Endothelial cell of umbilical vein (primary cell): ENCODE data around the gene DBX1. TPM values are rescaled to one million over a fixed set of nuclear protein-coding genes. Genes with fewer than 3 reads are reported as not detected.

Source experiments
- BruUV-seq: library from RNA; stranded (reverse); fragments of 400-500 nt; replicated peaks from 2 replicates; lab custom pipeline; 2021; lab: Mats Ljungman, UMichigan
- CTCF ChIA-PET: fragments of 300-600, 350-600 bp; sonication (Branson Sonifier 250); formaldehyde crosslinking; loops from one replicate; lab custom pipeline; 2021; ENCODE audit warnings: antibody characterized with exemption, inconsistent platforms; lab: Charles Lee
- POLR2A ChIA-PET: fragments of 300-600, 350-600 bp; sonication (Branson Sonifier 250); formaldehyde crosslinking; loops from one replicate; lab custom pipeline; 2021; ENCODE audit warnings: antibody characterized with exemption, inconsistent platforms; lab: Charles Lee
- DNase-seq: peaks from one replicate; pipeline ENCODE4 v3.0.0-alpha.2; 2011; ENCODE audit warnings: low read depth, low spot score
- FAIRE-seq: peaks from 2 replicates; lab custom pipeline; 2011; peaks lifted over from hg19 to GRCh38; lab: Jason Lieb, UNC
- H2AFZ ChIP-seq: 2 replicates; pipeline ENCODE4 v1.6.0; 2012; ENCODE audit warnings: low read depth, low read length, control low read depth, inconsistent platforms
- H3K27ac ChIP-seq: 2 replicates; pipeline ENCODE4 v1.5.1; 2011; ENCODE audit warnings: low read depth, mild to moderate bottlenecking, control low read depth, low read length, moderate library complexity; ENCODE audit not compliant: insufficient read depth
- H3K27me3 ChIP-seq, 2 experiments: 2 replicates each; pipeline versions ENCODE4 v1.6.0 to v1.6.1; 2011; ENCODE audit warnings: low read length in 2 of 2, mixed read lengths in 1 of 2; ENCODE audit not compliant: control insufficient read depth in 2 of 2, insufficient read depth in 2 of 2
- H3K36me3 ChIP-seq, 2 experiments: 2 replicates in 1 of 2; 3 replicates in 1 of 2; pipeline ENCODE4 v1.5.1; 2011; ENCODE audit warnings: low read length in 2 of 2, mild to moderate bottlenecking in 1 of 2, moderate library complexity in 1 of 2; ENCODE audit not compliant: control insufficient read depth in 2 of 2, insufficient read depth in 2 of 2; ENCODE audit errors: extremely low read depth in 1 of 2
- H3K4me1 ChIP-seq: 3 replicates; pipeline ENCODE4 v1.5.1; 2011; ENCODE audit warnings: mild to moderate bottlenecking, low read length; ENCODE audit not compliant: control insufficient read depth, insufficient read depth; ENCODE audit errors: extremely low read depth
- H3K4me2 ChIP-seq: 2 replicates; pipeline ENCODE4 v1.6.1; 2011; ENCODE audit warnings: low read length, control low read depth, mixed read lengths; ENCODE audit not compliant: insufficient read depth
- H3K4me3 ChIP-seq, 3 experiments: fragments of 200-600 bp in 1 of 3; sonication (generic), shearing (Covaris generic) in 1 of 3; replicated peaks in 1 of 3; 2 replicates each; pipeline ENCODE4 v1.5.1; 2011 to 2016; ENCODE audit warnings: control low read depth in 3 of 3, low read length in 3 of 3, mild to moderate bottlenecking in 2 of 3, inconsistent platforms in 1 of 3, low read depth in 1 of 3, moderate library complexity in 1 of 3; ENCODE audit not compliant: insufficient read depth in 1 of 3
- H3K79me2 ChIP-seq: 2 replicates; pipeline ENCODE4 v1.6.0; 2012; ENCODE audit warnings: low read length, inconsistent platforms; ENCODE audit not compliant: control insufficient read depth, insufficient read depth
- H3K9ac ChIP-seq: replicated peaks from 2 replicates; pipeline ENCODE3; 2011; ENCODE audit warnings: low read length, control low read depth; ENCODE audit not compliant: insufficient read depth; ENCODE audit errors: extremely low read depth
- H3K9me1 ChIP-seq: replicated peaks from 3 replicates; pipeline ENCODE4 v1.6.0; 2011; ENCODE audit warnings: mild to moderate bottlenecking, low read length; ENCODE audit not compliant: control insufficient read depth, insufficient read depth; ENCODE audit errors: extremely low read depth
- H3K9me3 ChIP-seq: replicated peaks from 2 replicates; pipeline ENCODE4 v1.5.1; 2012; ENCODE audit warnings: low read length, inconsistent platforms; ENCODE audit not compliant: control insufficient read depth, insufficient read depth
- H4K20me1 ChIP-seq: replicated peaks from 2 replicates; pipeline ENCODE3; 2011; ENCODE audit warnings: mild to moderate bottlenecking, low read length; ENCODE audit not compliant: control insufficient read depth, insufficient read depth; ENCODE audit errors: extremely low read depth
- EZH2 ChIP-seq: IDR thresholded peaks from 2 replicates; pipeline ENCODE4 v1.6.1; 2012; ENCODE audit warnings: borderline replicate concordance, low read depth, mild to moderate bottlenecking, moderate library complexity, low read length, inconsistent platforms; ENCODE audit not compliant: severe bottlenecking
- JUN ChIP-seq: IDR thresholded peaks from 2 replicates; pipeline ENCODE4 v1.6.1; 2011; ENCODE audit warnings: borderline replicate concordance, low read depth; ENCODE audit not compliant: insufficient read length, insufficient read depth
- MYC ChIP-seq: IDR thresholded peaks from one replicate; pipeline ENCODE4 v1.6.1; 2011; ENCODE audit warnings: mild to moderate bottlenecking, low read depth, low read length
- POLR2A ChIP-seq: IDR thresholded peaks from 2 replicates; pipeline ENCODE4 v1.6.1; 2012; ENCODE audit warnings: low read depth, mild to moderate bottlenecking, control low read depth, low read length
- POLR2AphosphoS5 ChIP-seq: IDR thresholded peaks from 2 replicates; pipeline ENCODE4 v1.6.1; 2012; ENCODE audit warnings: low read depth, mild to moderate bottlenecking, control low read depth, low read length, moderate library complexity; ENCODE audit not compliant: insufficient read depth
- dilution Hi-C: fragments of 300-500 bp; cut with MboI; formaldehyde crosslinking; loops from one replicate; pipeline ENCODE4 v1.15.0; 2019; ENCODE audit warnings: low sequenced_read_pairs; ENCODE audit not compliant: extremely low pct_ligation_motif_present
- intact Hi-C: fragments of 100-400 bp; cut with micrococcal nuclease; formaldehyde crosslinking; loops from one replicate; pipeline ENCODE4 v1.10.0; 2022
- polyA plus RNA-seq, 4 experiments: library from polyadenylated mRNA; depleted of rRNA in 3 of 4; stranded (reverse) in 3 of 4; unstranded in 1 of 4; fragments of >200 nt; gene quantifications; 2 replicates each; pipeline versions ENCODE4 v1.2.1 to v1.2.3, GENCODE V29; 2011 to 2012; ENCODE audit warnings: missing spikeins in 1 of 4
- total RNA-seq: library from RNA; stranded (reverse); gene quantifications from 2 replicates; pipeline ENCODE4 v1.2.3, GENCODE V29; 2021
- TF ChIP-seq, protein P1 (sequence below): IDR thresholded peaks from 2 replicates; pipeline ENCODE4 v1.6.1; 2011; ENCODE audit not compliant: insufficient read depth, insufficient read length

Gene DBX1
- total and polyA plus RNA-seq, 2 donors (not counting 3 experiments of a cell fraction or from before 2014, with no cell fraction given): not detected

- Histone ChIP-seq H3K79me2 (no peaks in the 10 kb centered on the region), H3K4me2 (no peak overlapping the region), H3K9me3 (no peaks in the 10 kb centered on the region), H3K4me3 (no peak overlapping the region), H2AFZ (no peak overlapping the region), H3K9me1 (no peaks in the 10 kb centered on the region), H3K27me3 (peaks cover 10 to 26% of the 10 kb centered on the region in 2 experiments), H3K27ac (no peak overlapping the region), H3K36me3 (no peaks in the 10 kb centered on the region), H4K20me1 (no peaks in the 10 kb centered on the region), H3K4me1 (no peaks in the 10 kb centered on the region), H3K9ac (no peak overlapping the region)
- FAIRE-seq: no peak
- no peak for TF ChIP-seq POLR2AphosphoS5
- intact Hi-C loops: no loop called here
- no peak for DNase-seq
- CTCF ChIA-PET: interaction anchor here (0.7 kb wide), 1 partner anchor 13 kb away, joined by 3 read pairs; no protein-coding TSS in a partner anchor
- POLR2A ChIA-PET: no interaction called here
- dilution Hi-C loops: no loop called here
- no TSS peak for BruUV-seq
These were observed 16.9 kb upstream of the DBX1 start for GRCh38 chr11:20177136-20177535.

GRCh38 chr11:20172721-20173447, 12.6 kb upstream of the DBX1 start:
- Histone ChIP-seq H4K20me1 (no peaks in the 10 kb centered on the region), H3K36me3 (no peaks in the 10 kb centered on the region), H3K27ac (no peak overlapping the region), H3K27me3 (peaks cover 14 to 32% of the 10 kb centered on the region in 2 experiments), H3K9me3 (no peaks in the 10 kb centered on the region), H3K4me1 (no peaks in the 10 kb centered on the region), H3K9me1 (no peaks in the 10 kb centered on the region), H3K79me2 (no peaks in the 10 kb centered on the region), H3K4me3 (no peak overlapping the region), H3K4me2 (no peak overlapping the region), H2AFZ (no peak overlapping the region), H3K9ac (no peak overlapping the region)
- TF ChIP-seq POLR2A (no peak), JUN (no peak), MYC (no peak), EZH2 (no peak)
- TF ChIP-seq, protein P1, sequence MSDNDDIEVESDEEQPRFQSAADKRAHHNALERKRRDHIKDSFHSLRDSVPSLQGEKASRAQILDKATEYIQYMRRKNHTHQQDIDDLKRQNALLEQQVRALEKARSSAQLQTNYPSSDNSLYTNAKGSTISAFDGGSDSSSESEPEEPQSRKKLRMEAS: no peak
- ChIA-PET POLR2A (no interaction called here), CTCF (no interaction called here)
- FAIRE-seq (no peak), DNase-seq (no peak)
- no TSS peak for BruUV-seq
- dilution Hi-C loops: no loop called here
- intact Hi-C loops: no loop called here
